HUES64 (cell line): ENCODE results near the gene MAP4K3.
A peak's percentile ranks its signal among the peaks of the same experiment; 100 is the strongest.

Experiments used
- H3K27ac ChIP-seq: 2 replicates; pipeline ENCODE4 v1.7.0; 2013; ENCODE audit warnings: low read depth, low read length, inconsistent platforms
- H3K27me3 ChIP-seq: 2 replicates; pipeline ENCODE4 v1.6.1; 2013; ENCODE audit warnings: mild to moderate bottlenecking, low read length; ENCODE audit not compliant: insufficient read depth
- H3K36me3 ChIP-seq: 2 replicates; pipeline ENCODE4 v1.6.1; 2013; ENCODE audit warnings: mild to moderate bottlenecking, low read length; ENCODE audit not compliant: insufficient read depth
- H3K4me1 ChIP-seq: 2 replicates; pipeline ENCODE4 v1.6.1; 2013; ENCODE audit warnings: mild to moderate bottlenecking, low read length, moderate library complexity; ENCODE audit not compliant: insufficient read depth
- H3K4me3 ChIP-seq: 2 replicates; pipeline ENCODE4 v1.5.1; 2013; ENCODE audit warnings: mild to moderate bottlenecking, low read length, moderate library complexity
- H3K9ac ChIP-seq: 2 replicates; pipeline ENCODE4 v1.6.1; 2013; ENCODE audit warnings: mild to moderate bottlenecking, low read depth, low read length
- H3K9me3 ChIP-seq: 2 replicates; pipeline ENCODE4 v1.6.1; 2013; ENCODE audit warnings: low read depth, low read length; ENCODE audit not compliant: insufficient read depth
- WGBS: fragments of 150-250, 120-280 bp; methylation state at CpG from one replicate; pipeline ENCODE4 v1.1.7; 2013; ENCODE audit warnings: missing lambda C conversion rate; 5-methylcytosine and 5-hydroxymethylcytosine counted together

MAP4K3 gene

GRCh38 chr2:39381653-39382052, 55.4 kb downstream of the MAP4K3 start:
- Histone ChIP-seq H3K9ac (no peak overlapping the region), H3K4me1 (peaks cover 46% of the 10 kb centered on the region), H3K27me3 (no peaks in the 10 kb centered on the region), H3K27ac (no peak overlapping the region), H3K4me3 (no peak overlapping the region), H3K36me3 (no peaks in the 10 kb centered on the region; the same call in 1 of the 2 replicates), H3K9me3 (peaks cover 8% of the 10 kb centered on the region; the same call in 1 of the 2 replicates)
- WGBS: 50% methylated on average over 5 of the region's 5 CpGs

GRCh38 chr2:39380525-39381150, 56.4 kb downstream of the MAP4K3 start:
- Histone ChIP-seq H3K4me3 (no peak overlapping the region), H3K36me3 (peaks cover 8% of the 10 kb centered on the region), H3K4me1 (peaks cover 46% of the 10 kb centered on the region), H3K9ac (no peak overlapping the region), H3K9me3 (no peaks in the 10 kb centered on the region), H3K27me3 (no peaks in the 10 kb centered on the region), H3K27ac (no peak overlapping the region)
- WGBS: 85% methylated on average over 1 of the region's 2 CpGs

DNA sequence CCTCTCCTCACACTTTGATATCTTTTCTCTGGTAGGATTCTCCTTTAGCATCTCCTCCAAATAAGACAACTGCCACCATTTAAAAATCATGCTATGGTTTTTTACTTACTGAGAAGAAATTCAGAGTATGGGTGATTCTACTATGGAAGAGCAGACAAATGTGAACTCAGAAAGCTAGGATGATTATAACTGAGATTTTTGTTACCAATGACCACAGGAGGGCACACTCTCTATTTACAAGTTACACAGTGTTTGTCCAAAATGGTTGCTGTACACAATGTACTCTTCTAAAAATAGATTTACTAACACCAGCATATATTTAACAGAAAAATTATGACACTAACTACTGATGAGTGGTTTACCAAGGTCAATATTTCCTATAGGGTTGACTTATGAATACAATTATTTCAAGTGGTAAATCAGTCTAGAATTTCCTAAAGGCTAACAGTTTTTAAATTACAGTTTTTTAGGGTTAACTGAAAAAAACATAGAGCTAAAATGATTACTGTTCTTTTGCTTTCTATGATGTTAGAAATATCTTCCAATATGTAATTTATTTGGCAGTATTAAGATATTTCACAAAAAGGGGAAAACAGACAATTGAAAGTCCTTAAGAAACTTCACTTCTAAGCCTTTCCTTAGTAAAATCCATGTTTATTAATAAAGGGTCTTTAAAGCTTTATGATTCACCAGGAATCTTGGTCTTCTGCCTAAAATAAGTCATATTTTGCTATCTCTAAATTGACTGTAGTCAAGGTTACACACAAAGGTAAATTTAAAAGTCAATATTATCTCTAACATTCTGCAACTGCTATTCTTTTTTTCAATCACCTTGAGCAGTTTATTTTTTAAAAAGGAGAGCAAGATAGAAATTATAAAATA, 57.2 kb downstream of the MAP4K3 start:
- Histone ChIP-seq H3K4me1 (peaks cover 46% of the 10 kb centered on the region), H3K27ac (no peak overlapping the region), H3K9me3 (no peaks in the 10 kb centered on the region), H3K36me3 (peaks cover 11% of the 10 kb centered on the region), H3K9ac (no peak overlapping the region), H3K27me3 (no peaks in the 10 kb centered on the region), H3K4me3 (no peak overlapping the region)

GRCh38 chr2:39378968-39379367, 58.1 kb downstream of the MAP4K3 start:
- Histone ChIP-seq H3K27ac (no peak overlapping the region), H3K36me3 (peaks cover 13% of the 10 kb centered on the region), H3K9ac (no peak overlapping the region), H3K4me3 (no peak overlapping the region), H3K4me1 (peaks cover 46% of the 10 kb centered on the region), H3K27me3 (no peaks in the 10 kb centered on the region), H3K9me3 (no peaks in the 10 kb centered on the region)
- WGBS: no CpG with 5 or more reads among the region's 1 CpG

- no peak overlapping the region for H3K9ac ChIP-seq
- H3K27ac ChIP-seq: peak overlapping the region; percentile 46
- no peak overlapping the region for H3K4me3 ChIP-seq
- peaks cover 2% of the 10 kb centered on the region; the same call in 1 of the 2 replicates for H3K9me3 ChIP-seq
- H3K36me3 ChIP-seq: peaks cover 21% of the 10 kb centered on the region
- H3K27me3 ChIP-seq: no peaks in the 10 kb centered on the region
- WGBS: 72% methylated on average over 2 of the region's 2 CpGs
- peaks cover 36% of the 10 kb centered on the region for H3K4me1 ChIP-seq
Measured at GRCh38 chr2:39377226-39377939, 59.7 kb downstream of the MAP4K3 start.

- no peak overlapping the region for H3K4me3 ChIP-seq
- H3K4me1 ChIP-seq: peaks cover 32% of the 10 kb centered on the region
- no peak overlapping the region for H3K9ac ChIP-seq
- H3K27me3 ChIP-seq: no peaks in the 10 kb centered on the region
- 94% methylated on average over 2 of the region's 2 CpGs for WGBS
- no peak overlapping the region for H3K27ac ChIP-seq
- peaks cover 2% of the 10 kb centered on the region; the same call in 1 of the 2 replicates for H3K9me3 ChIP-seq
- peaks cover 21% of the 10 kb centered on the region for H3K36me3 ChIP-seq
Measured at GRCh38 chr2:39375917-39376316, 61.2 kb downstream of the MAP4K3 start.

DNA sequence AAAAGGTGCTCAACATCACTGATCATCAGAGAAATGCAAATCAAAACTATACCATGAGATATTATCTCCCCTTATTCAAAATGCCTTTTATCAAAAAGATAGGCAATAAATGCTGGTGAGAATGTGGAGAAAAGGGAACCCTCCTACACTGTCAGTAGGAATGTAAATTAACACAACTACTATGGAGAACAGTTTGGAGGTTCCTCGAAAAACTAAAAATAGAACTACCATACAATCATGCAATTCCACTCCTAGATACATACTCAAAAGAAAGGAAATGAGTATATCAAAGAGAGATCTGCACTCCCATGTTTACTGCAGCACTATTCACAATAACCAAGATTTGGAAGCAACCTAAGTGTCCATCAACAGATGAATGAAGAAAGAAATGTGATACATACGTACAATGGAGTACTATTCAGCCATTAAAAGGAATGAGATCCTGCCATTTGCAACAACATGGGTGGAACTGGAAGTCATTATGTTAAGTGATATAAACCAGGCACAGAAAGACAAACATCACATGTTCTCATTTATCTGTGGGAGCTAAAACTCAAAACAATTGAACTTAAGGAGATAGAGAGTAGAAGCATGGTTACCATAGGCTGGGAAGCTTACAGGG, 63.8 kb downstream of the MAP4K3 start:
- H3K4me3 ChIP-seq: no peak overlapping the region
- WGBS: 0% methylated on average over 1 of the region's 2 CpGs
- H3K4me1 ChIP-seq: peaks cover 29% of the 10 kb centered on the region
- no peak overlapping the region for H3K9ac ChIP-seq
- no peaks in the 10 kb centered on the region for H3K27me3 ChIP-seq
- peaks cover 21% of the 10 kb centered on the region for H3K36me3 ChIP-seq
- H3K9me3 ChIP-seq: peaks cover 2% of the 10 kb centered on the region; the same call in 1 of the 2 replicates
- H3K27ac ChIP-seq: no peak overlapping the region

DNA sequence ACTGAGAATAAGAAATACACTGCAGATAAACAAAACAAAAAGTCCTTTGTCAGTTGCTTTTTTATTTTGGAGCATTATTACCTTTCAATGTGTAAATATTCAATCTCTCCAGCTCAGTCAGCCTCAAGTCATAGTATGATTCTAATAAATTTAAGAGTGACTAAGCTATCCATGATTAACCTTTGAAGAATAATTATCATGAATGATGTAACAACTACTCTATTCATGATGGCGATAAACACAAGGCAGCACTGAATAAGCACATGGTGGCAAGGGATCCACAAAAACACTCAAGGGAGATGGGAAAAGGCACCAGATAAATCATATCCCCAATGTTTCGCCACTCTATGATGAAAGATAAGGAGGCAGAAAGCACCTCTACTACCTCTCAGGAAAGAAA, 67.0 kb downstream of the MAP4K3 start:
- Histone ChIP-seq H3K36me3 (peaks cover 18% of the 10 kb centered on the region; the same call in 1 of the 2 replicates), H3K27ac (no peak overlapping the region), H3K4me3 (no peak overlapping the region), H3K27me3 (no peaks in the 10 kb centered on the region), H3K9ac (no peak overlapping the region), H3K4me1 (peaks cover 21% of the 10 kb centered on the region), H3K9me3 (peaks cover 13% of the 10 kb centered on the region)
- 100% methylated on average over 2 of the region's 2 CpGs for WGBS

DNA sequence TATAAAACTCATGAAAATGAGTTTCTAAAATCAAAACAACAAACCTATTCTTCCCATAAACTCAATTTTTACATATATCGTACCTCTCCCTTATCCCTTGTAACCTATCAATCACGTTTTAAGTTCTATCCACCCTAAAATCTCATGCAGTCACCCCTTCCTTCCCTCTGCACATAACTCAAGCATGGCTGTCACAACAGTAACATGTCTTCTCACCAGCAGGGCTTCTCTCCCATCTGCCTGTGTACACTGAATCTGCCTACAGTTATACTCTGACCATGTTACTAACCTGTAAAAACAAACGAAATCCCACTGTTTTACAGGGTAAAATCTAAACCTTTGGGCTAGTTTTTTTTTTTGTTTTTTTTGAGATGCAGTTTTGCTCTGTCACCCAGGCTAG, 68.2 kb downstream of the MAP4K3 start:
- Histone ChIP-seq H3K27me3 (no peaks in the 10 kb centered on the region), H3K4me3 (no peak overlapping the region), H3K9ac (no peak overlapping the region), H3K27ac (no peak overlapping the region), H3K36me3 (peaks cover 16% of the 10 kb centered on the region; the same call in 1 of the 2 replicates), H3K9me3 (peaks cover 13% of the 10 kb centered on the region), H3K4me1 (peaks cover 30% of the 10 kb centered on the region)
- WGBS: 89% methylated on average over 3 of the region's 3 CpGs

DNA sequence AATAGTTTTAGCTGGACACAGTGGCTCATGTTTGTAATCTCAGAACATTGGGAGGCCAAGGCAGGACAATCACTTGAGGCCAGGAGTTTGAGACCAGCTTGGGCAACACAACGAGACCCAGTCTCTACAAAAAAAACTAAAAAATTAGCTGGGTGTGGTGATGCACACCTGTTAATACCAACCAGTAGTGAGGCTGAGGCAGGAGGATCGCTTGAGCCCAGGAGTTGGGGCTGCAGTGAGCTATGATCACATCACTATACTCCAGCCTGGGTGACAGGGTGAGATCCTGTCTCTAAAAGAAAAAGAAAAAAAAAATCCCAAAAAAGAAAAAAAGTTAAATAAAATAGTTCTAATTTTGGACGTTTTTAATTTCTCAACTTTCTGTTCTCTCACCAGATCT, 68.7 kb downstream of the MAP4K3 start:
- Histone ChIP-seq H3K27ac (no peak overlapping the region), H3K9me3 (peaks cover 11% of the 10 kb centered on the region), H3K36me3 (peaks cover 11% of the 10 kb centered on the region; the same call in 1 of the 2 replicates), H3K9ac (no peak overlapping the region), H3K4me3 (no peak overlapping the region), H3K4me1 (peaks cover 34% of the 10 kb centered on the region), H3K27me3 (no peaks in the 10 kb centered on the region)
- WGBS: 95% methylated on average over 2 of the region's 3 CpGs
